HepG2 (cell line): ENCODE data around the gene TNS4. TPM values are rescaled to one million over a fixed set of nuclear protein-coding genes. Genes with fewer than 3 reads are reported as not detected.

ENCODE experiments used
- AKAP8 ChIP-seq: sonication (generic); formaldehyde crosslinking; IDR thresholded peaks from 2 replicates; pipeline ENCODE4 v1.5.1; 2020; ENCODE audit warnings: mild to moderate bottlenecking, missing genetic modification reagents
- KDM1A ChIP-seq: IDR thresholded peaks from 2 replicates; pipeline ENCODE4 v1.6.1; 2016; ENCODE audit warnings: missing compliant biosample characterization
- KDM2A ChIP-seq: sonication (generic); formaldehyde crosslinking; IDR thresholded peaks from 2 replicates; pipeline ENCODE4 v1.4.0; 2020; ENCODE audit warnings: low read depth, missing genetic modification reagents, borderline replicate concordance
- RBM22 ChIP-seq: fragments of 200-400 bp; formaldehyde crosslinking; optimal IDR thresholded peaks from 2 replicates; pipeline ENCODE3; 2017; ENCODE audit warnings: mild to moderate bottlenecking, low read length, moderate library complexity
- RFXAP ChIP-seq: sonication (generic); formaldehyde crosslinking; IDR thresholded peaks from 2 replicates; pipeline ENCODE4 v1.4.0; 2020; ENCODE audit warnings: missing genetic modification reagents, borderline replicate concordance
- SALL1 ChIP-seq: sonication (generic); formaldehyde crosslinking; IDR thresholded peaks from 2 replicates; pipeline ENCODE4 v1.8.0; 2022; ENCODE audit warnings: mild to moderate bottlenecking, missing genetic modification reagents
- SIX4 ChIP-seq: sonication (generic); formaldehyde crosslinking; IDR thresholded peaks from 2 replicates; pipeline ENCODE4 v1.4.0; 2020; ENCODE audit warnings: missing genetic modification reagents
- SP2 ChIP-seq: sonication (generic); formaldehyde crosslinking; IDR thresholded peaks from 2 replicates; pipeline ENCODE4 v1.5.1; 2020; ENCODE audit warnings: mild to moderate bottlenecking, missing genetic modification reagents
- ZC3H13 ChIP-seq: sonication (generic); formaldehyde crosslinking; IDR thresholded peaks from 2 replicates; pipeline ENCODE4 v1.8.1; 2023; ENCODE audit warnings: mild to moderate bottlenecking, missing genetic modification reagents, moderate library complexity
- ZNF225 ChIP-seq: sonication (generic); formaldehyde crosslinking; IDR thresholded peaks from 2 replicates; pipeline ENCODE4 v1.4.0; 2020; ENCODE audit warnings: mild to moderate bottlenecking, missing genetic modification reagents
- ZNF274 ChIP-seq: sonication (generic); formaldehyde crosslinking; IDR thresholded peaks from 2 replicates; pipeline ENCODE4 v1.5.1; 2020; ENCODE audit warnings: mild to moderate bottlenecking, missing genetic modification reagents
- ZNF329 ChIP-seq: sonication (generic); formaldehyde crosslinking; IDR thresholded peaks from 2 replicates; pipeline ENCODE4 v1.9.0; 2021; ENCODE audit warnings: low read depth, mild to moderate bottlenecking, missing genetic modification reagents
- ZNF432 ChIP-seq: sonication (generic); formaldehyde crosslinking; IDR thresholded peaks from 2 replicates; pipeline ENCODE4 v1.5.0; 2020; ENCODE audit warnings: missing genetic modification reagents, mild to moderate bottlenecking, borderline replicate concordance
- ZNF501 ChIP-seq: sonication (generic); formaldehyde crosslinking; IDR thresholded peaks from 2 replicates; pipeline ENCODE4 v1.5.1; 2020; ENCODE audit warnings: mild to moderate bottlenecking, moderate library complexity, missing genetic modification reagents
- ZNF549 ChIP-seq: sonication (generic); formaldehyde crosslinking; IDR thresholded peaks from 2 replicates; pipeline ENCODE4 v1.5.0; 2020; ENCODE audit warnings: missing genetic modification reagents
- polyA plus RNA-seq, 8 experiments: library from polyadenylated mRNA; depleted of rRNA in 3 of 8; stranded (reverse) in 7 of 8; unstranded in 1 of 8; fragments of >200 nt; fragmentation: Illumina TruSeq in 4 of 8; extraction: Trizol in 4 of 8; gene quantifications; 2 replicates each; pipeline versions ENCODE4 v1.2.1 to v1.2.3, GENCODE V29; 2011 to 2016; ENCODE audit warnings: low read depth in 4 of 8, missing spikeins in 1 of 8, mixed read lengths in 1 of 8; ENCODE audit not compliant: insufficient read depth in 1 of 8
- total RNA-seq, 5 experiments: library from RNA; depleted of rRNA; stranded (reverse); fragments of >200 nt; fragmentation: Illumina TruSeq; extraction: Trizol; gene quantifications; 2 replicates each; pipeline ENCODE4 v1.2.3, GENCODE V29; 2016; ENCODE audit warnings: low read depth in 1 of 5
- TF ChIP-seq, protein P1 (sequence below): sonication (generic); formaldehyde crosslinking; IDR thresholded peaks from one replicate; pipeline ENCODE4 v1.5.1; 2020; ENCODE audit warnings: mild to moderate bottlenecking, missing genetic modification reagents; ENCODE audit errors: not compliant biosample characterization
- TF ChIP-seq, protein P2 (sequence below): IDR thresholded peaks from 2 replicates; pipeline ENCODE4 v1.6.1; 2012; ENCODE audit warnings: inconsistent platforms
- TF ChIP-seq, protein P3 (sequence below): sonication (generic); formaldehyde crosslinking; IDR thresholded peaks from 2 replicates; pipeline ENCODE4 v1.5.1; 2020; ENCODE audit warnings: missing genetic modification reagents, mild to moderate bottlenecking, borderline replicate concordance
- TF ChIP-seq, protein P4 (sequence below): sonication (generic); formaldehyde crosslinking; IDR thresholded peaks from 2 replicates; pipeline ENCODE4 v1.5.1; 2020; ENCODE audit warnings: mild to moderate bottlenecking, moderate library complexity, missing genetic modification reagents

TNS4 gene
- total and polyA plus RNA-seq, 2 of the 13 experiments (the other 11 are each of a cell fraction or from before 2014, with no cell fraction given), result 0.58 to 2.1 TPM

DNA sequence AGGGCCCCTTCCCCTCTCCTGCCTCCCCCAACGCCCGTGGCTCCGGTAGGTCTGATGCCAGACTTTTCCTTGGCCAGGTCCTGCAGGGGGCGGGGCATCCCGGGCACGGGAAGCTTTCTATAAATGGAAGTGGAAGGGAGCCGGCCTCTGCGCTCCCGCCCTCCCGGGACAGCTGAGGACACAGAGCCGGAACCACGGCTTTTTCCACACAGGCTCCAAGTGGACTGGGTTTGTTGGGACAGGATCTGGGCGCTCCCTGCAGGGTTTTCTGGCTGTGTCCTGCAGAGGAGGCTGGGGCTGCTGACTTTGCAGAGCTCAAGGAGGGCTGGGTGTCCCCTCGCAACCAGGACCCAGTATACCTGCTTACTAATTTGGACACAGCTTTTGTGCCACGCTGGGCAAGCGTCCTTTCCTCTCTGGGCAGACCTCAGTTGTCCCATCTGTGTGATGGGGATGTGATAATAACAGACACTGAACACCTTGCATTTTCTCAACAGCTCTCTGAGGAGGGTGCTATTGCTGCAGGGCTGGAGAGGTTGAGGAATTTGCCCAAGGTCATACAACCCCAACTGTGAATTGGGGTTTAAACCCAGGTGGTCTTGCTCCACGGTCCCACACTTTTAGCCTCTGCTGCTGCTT is 1.8 kb downstream of the TNS4 start (continued):
- TF ChIP-seq ZNF501 (CRISPR knock-in tag) (peak; percentile 44; the same call in 1 of the 2 replicates), SP2 (no peak), SIX4 (CRISPR knock-in tag) (no peak), ZC3H13 (CRISPR knock-in tag) (no peak), ZNF432 (CRISPR knock-in tag) (no peak), ZNF225 (CRISPR knock-in tag) (0 out of 2 replicates have a peak, but pooled peaks have one; percentile 44), ZNF329 (CRISPR knock-in tag) (no peak), ZNF549 (CRISPR knock-in tag) (no peak), RBM22 (no peak), KDM1A (CRISPR knock-in tag) (peak; percentile 94; the same call in 1 of the 2 replicates), AKAP8 (CRISPR knock-in tag) (no peak), RFXAP (CRISPR knock-in tag) (0 out of 2 replicates have a peak, but pooled peaks have one; percentile 29), SALL1 (CRISPR knock-in tag) (peak; percentile 23), KDM2A (CRISPR knock-in tag) (peak; percentile 69; the same call in 1 of the 2 replicates), ZNF274 (CRISPR knock-in tag) (peak; percentile 70; the same call in 1 of the 2 replicates)
- TF ChIP-seq, protein P1, sequence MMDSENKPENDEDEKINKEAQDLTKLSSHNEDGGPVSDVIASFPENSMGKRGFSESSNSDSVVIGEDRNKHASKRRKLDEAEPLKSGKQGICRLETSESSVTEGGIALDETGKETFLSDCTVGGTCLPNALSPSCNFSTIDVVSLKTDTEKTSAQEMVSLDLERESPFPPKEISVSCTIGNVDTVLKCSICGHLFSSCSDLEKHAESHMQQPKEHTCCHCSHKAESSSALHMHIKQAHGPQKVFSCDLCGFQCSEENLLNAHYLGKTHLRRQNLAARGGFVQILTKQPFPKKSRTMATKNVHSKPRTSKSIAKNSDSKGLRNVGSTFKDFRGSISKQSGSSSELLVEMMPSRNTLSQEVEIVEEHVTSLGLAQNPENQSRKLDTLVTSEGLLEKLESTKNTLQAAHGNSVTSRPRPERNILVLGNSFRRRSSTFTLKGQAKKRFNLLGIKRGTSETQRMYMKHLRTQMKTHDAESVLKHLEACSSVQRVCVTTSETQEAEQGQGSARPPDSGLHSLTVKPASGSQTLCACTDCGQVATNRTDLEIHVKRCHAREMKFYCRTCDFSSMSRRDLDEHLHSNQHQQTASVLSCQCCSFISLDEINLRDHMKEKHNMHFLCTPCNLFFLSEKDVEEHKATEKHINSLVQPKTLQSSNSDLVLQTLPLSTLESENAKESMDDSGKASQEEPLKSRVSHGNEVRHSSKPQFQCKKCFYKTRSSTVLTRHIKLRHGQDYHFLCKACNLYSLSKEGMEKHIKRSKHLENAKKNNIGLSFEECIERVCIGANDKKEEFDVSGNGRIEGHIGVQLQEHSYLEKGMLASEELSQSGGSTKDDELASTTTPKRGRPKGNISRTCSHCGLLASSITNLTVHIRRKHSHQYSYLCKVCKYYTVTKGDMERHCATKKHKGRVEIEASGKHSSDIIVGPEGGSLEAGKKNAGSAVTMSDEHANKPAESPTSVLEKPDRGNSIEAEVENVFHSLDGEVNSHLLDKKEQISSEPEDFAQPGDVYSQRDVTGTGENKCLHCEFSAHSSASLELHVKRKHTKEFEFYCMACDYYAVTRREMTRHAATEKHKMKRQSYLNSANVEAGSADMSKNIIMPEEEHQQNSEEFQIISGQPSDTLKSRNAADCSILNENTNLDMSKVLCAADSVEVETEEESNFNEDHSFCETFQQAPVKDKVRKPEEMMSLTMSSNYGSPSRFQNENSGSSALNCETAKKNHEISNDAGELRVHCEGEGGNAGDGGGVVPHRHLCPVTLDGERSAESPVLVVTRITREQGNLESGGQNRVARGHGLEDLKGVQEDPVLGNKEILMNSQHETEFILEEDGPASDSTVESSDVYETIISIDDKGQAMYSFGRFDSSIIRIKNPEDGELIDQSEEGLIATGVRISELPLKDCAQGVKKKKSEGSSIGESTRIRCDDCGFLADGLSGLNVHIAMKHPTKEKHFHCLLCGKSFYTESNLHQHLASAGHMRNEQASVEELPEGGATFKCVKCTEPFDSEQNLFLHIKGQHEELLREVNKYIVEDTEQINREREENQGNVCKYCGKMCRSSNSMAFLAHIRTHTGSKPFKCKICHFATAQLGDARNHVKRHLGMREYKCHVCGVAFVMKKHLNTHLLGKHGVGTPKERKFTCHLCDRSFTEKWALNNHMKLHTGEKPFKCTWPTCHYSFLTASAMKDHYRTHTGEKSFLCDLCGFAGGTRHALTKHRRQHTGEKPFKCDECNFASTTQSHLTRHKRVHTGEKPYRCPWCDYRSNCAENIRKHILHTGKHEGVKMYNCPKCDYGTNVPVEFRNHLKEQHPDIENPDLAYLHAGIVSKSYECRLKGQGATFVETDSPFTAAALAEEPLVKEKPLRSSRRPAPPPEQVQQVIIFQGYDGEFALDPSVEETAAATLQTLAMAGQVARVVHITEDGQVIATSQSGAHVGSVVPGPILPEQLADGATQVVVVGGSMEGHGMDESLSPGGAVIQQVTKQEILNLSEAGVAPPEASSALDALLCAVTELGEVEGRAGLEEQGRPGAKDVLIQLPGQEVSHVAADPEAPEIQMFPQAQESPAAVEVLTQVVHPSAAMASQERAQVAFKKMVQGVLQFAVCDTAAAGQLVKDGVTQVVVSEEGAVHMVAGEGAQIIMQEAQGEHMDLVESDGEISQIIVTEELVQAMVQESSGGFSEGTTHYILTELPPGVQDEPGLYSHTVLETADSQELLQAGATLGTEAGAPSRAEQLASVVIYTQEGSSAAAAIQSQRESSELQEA (CRISPR knock-in tag), result no peak
- TF ChIP-seq, protein P2, sequence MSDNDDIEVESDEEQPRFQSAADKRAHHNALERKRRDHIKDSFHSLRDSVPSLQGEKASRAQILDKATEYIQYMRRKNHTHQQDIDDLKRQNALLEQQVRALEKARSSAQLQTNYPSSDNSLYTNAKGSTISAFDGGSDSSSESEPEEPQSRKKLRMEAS, result no peak; the same call in 1 of the 2 replicates
- TF ChIP-seq, protein P3, sequence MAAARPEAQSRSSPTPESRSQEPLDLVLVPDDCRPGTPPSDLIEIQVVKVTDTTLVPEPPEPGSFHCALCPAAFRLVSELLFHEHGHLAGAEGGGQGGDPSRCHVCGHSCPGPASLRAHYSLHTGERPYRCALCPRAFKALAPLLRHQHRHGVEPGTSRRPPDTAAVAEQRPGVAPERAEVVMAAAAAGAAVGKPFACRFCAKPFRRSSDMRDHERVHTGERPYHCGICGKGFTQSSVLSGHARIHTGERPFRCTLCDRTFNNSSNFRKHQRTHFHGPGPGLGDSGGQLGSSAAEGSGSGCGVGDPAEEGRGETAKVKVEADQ (CRISPR knock-in tag), result 0 out of 2 replicates have a peak, but pooled peaks have one; percentile 57
- TF ChIP-seq, protein P4, sequence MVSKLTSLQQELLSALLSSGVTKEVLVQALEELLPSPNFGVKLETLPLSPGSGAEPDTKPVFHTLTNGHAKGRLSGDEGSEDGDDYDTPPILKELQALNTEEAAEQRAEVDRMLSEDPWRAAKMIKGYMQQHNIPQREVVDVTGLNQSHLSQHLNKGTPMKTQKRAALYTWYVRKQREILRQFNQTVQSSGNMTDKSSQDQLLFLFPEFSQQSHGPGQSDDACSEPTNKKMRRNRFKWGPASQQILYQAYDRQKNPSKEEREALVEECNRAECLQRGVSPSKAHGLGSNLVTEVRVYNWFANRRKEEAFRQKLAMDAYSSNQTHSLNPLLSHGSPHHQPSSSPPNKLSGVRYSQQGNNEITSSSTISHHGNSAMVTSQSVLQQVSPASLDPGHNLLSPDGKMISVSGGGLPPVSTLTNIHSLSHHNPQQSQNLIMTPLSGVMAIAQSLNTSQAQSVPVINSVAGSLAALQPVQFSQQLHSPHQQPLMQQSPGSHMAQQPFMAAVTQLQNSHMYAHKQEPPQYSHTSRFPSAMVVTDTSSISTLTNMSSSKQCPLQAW (CRISPR knock-in tag), result 0 out of 2 replicates have a peak, but pooled peaks have one; percentile 47
